Vagina (tissue), 2 donors: ENCODE data around the gene DELE1. TPM values are rescaled to one million over a fixed set of nuclear protein-coding genes. Genes with fewer than 3 reads are reported as not detected.
A peak's percentile ranks its signal among the peaks of the same experiment; 100 is the strongest.

Experiments
- DNase-seq, 2 donors: peaks; one replicate each; pipeline ENCODE4 v3.0.0-alpha.2; 2017; ENCODE audit errors: extremely low spot score in 2 of 2
- H3K27ac ChIP-seq: fragments of 200-600 bp; sonication (generic); one replicate; pipeline ENCODE4 v1.5.1; 2019
- H3K27me3 ChIP-seq: fragments of 200-600 bp; sonication (generic); one replicate; pipeline ENCODE4 v1.5.1; 2019
- H3K36me3 ChIP-seq, 2 donors: fragments of 200-600 bp; sonication (generic); one replicate each; pipeline ENCODE4 v1.5.1; 2017 to 2019
- H3K4me1 ChIP-seq: fragments of 200-600 bp; sonication (generic); one replicate; pipeline ENCODE4 v1.5.1; 2019
- H3K4me3 ChIP-seq, 2 donors: fragments of 200-600 bp; sonication (generic); 1 replicate in 1 of 2; 2 replicates in 1 of 2; pipeline ENCODE4 v1.5.1; 2016 to 2019
- H3K9me3 ChIP-seq: fragments of 200-600 bp; sonication (generic); one replicate; pipeline ENCODE4 v1.5.1; 2019
- CTCF ChIP-seq, 3 experiments: fragments of 450-650 bp in 2 of 3; fragments of 200-600 bp in 1 of 3; sonication (generic) in 1 of 3; IDR thresholded peaks; one replicate each; pipeline ENCODE4 v1.5.1; 2017 to 2019; ENCODE audit warnings: antibody characterized with exemption in 3 of 3, mild to moderate bottlenecking in 2 of 3, moderate library complexity in 2 of 3
- POLR2A ChIP-seq, 2 donors: fragments of 450-650 bp; IDR thresholded peaks; one replicate each; pipeline ENCODE4 v1.6.1; 2017; ENCODE audit warnings: antibody characterized with exemption in 2 of 2, mild to moderate bottlenecking in 2 of 2, moderate library complexity in 2 of 2
- POLR2AphosphoS5 ChIP-seq, 2 donors: sonication (generic); formaldehyde crosslinking; IDR thresholded peaks; one replicate each; pipeline ENCODE4 v1.9.0; 2017; ENCODE audit warnings: antibody characterized with exemption in 2 of 2, mild to moderate bottlenecking in 2 of 2, low read depth in 1 of 2; ENCODE audit not compliant: insufficient read depth in 1 of 2
- intact Hi-C: fragments of 100-400 bp; cut with DNase I; formaldehyde crosslinking; loops from one replicate; pipeline ENCODE4 v1.15.1; 2023
- total RNA-seq: library from RNA; depleted of rRNA; stranded (reverse); fragments of >200 nt; gene quantifications from one replicate; pipeline ENCODE4 v1.2.3, GENCODE V29; 2016

The DELE1 gene
- total RNA-seq, 1 donor from 2014 or later = 79.1 TPM

DNA sequence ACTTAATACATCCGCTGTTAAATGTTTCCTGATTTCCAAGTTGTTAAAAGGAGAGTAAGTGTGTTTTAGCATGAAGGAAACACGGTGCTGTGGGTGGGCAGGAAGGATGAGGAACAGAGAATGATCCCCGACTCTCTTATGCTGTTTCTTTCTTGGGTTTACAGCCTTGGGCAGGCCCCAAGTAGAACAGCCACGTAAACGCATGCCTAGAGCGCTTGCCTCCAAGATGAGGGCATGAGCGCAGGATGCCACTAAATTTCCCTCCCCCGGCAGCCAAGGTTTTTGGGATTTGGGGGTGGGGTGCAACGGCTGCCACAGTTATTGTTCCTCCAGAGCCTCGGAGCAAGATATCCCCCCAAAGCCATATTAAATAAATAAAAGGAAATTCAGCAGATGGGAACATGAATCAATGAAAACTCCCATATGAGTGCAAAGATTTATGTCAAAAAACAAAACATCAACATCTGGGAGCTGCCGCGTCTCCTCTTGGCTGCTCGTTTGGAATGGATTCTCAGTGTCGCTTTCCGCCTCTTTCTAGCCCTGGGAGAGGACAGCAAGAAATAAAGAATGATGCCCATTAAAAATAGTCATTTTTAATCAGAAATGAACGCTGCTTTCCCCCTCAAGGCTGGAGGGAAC is 10.0 kb upstream of the DELE1 start:
- no peak for DNase-seq
- intact Hi-C loops = no loop called here
- H3K27ac ChIP-seq = peak overlapping the region; percentile 36
- H3K27me3 ChIP-seq = no peaks in the 10 kb centered on the region
- H3K9me3 ChIP-seq = no peaks in the 10 kb centered on the region
- TF ChIP-seq POLR2AphosphoS5 (IDR thresholded peaks at IDR 0.05; ENCODE audit: insufficient read depth in 1 of 2, low read depth in 1 of 2) (no peak), POLR2A (IDR thresholded peaks at IDR 0.05) (no peak), CTCF (IDR thresholded peaks at IDR 0.05) (no peak)
- peak overlapping the region; percentile 40 to 45 for H3K4me3 ChIP-seq
- H3K36me3 ChIP-seq = no peaks in the 10 kb centered on the region
- H3K4me1 ChIP-seq = peaks cover 13% of the 10 kb centered on the region

DNA sequence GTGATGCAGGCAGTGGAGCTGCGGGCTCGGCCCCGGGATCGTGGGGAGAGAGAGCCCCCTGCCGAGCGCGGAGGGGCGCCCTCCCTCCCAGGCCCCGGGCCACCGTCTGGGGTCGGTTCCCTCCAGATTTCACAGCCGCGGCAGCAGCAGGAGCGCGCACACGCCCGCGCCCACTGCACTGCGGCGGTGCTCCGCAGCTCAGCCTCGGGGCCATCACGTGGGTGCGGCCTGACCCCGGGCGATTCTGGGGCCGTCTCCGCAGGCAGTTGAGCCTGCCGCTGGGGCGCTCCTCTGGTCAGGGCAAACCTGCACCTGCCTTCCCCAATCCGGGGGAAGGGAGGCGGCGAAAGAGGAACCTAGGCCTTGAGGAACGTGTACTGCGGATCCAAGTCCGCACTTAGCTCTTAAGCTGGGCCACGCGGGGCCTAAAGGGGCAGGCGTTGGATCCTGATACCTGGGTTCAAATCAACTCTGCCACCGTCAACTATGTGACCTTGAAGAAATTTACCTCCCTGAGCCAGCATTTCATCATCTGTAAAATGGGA is 9.4 kb upstream of the DELE1 start:
- H3K9me3 ChIP-seq = no peaks in the 10 kb centered on the region
- H3K36me3 ChIP-seq = no peaks in the 10 kb centered on the region
- H3K27me3 ChIP-seq = no peaks in the 10 kb centered on the region
- peak overlapping the region; percentile 40 to 45 for H3K4me3 ChIP-seq
- no peak for DNase-seq
- peak overlapping the region; percentile 36 for H3K27ac ChIP-seq
- TF ChIP-seq POLR2AphosphoS5 (IDR thresholded peaks at IDR 0.05; ENCODE audit: insufficient read depth in 1 of 2, low read depth in 1 of 2) = peak in 1 of 2 donors; percentile 20
- no peak for TF ChIP-seq POLR2A (IDR thresholded peaks at IDR 0.05)
- peak in 1 of 3 experiments; percentile 33 for TF ChIP-seq CTCF (IDR thresholded peaks at IDR 0.05)
- intact Hi-C loops = no loop called here
- peaks cover 13% of the 10 kb centered on the region for H3K4me1 ChIP-seq

- H3K36me3 ChIP-seq = no peaks in the 10 kb centered on the region
- no peak overlapping the region for H3K4me3 ChIP-seq
- no peaks in the 10 kb centered on the region for H3K27me3 ChIP-seq
- H3K27ac ChIP-seq = no peak overlapping the region
- peaks cover 13% of the 10 kb centered on the region for H3K4me1 ChIP-seq
- intact Hi-C loops = no loop called here
- H3K9me3 ChIP-seq = no peaks in the 10 kb centered on the region
- TF ChIP-seq CTCF (IDR thresholded peaks at IDR 0.05) (no peak), POLR2AphosphoS5 (IDR thresholded peaks at IDR 0.05; ENCODE audit: insufficient read depth in 1 of 2, low read depth in 1 of 2) (no peak), POLR2A (IDR thresholded peaks at IDR 0.05) (no peak)
- no peak for DNase-seq
These were observed 8.9 kb upstream of the DELE1 start for GRCh38 chr5:141914797-141915196.

DNA sequence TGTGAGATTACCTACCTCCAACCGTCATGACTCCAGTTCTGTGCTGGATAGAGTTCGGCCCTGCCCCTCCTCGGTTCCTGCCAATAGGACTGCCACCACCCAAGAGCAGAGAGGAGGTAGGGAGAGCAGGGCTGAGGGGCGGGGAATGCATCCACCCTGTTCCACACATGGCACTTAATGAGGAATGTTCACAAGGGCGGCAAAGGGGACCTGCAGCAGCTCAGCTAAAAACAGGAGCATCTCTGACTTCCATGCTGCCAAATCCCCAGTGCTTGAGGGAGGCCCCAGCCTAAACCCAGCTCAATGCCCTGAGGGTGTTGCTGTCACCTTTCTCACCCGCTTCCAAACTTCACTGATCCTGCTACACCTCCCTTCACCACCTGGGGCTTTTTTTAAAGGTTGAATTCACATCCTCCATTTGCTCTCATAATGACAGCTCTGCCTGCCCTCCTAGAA is 7.8 kb upstream of the DELE1 start:
- H3K27me3 ChIP-seq = no peaks in the 10 kb centered on the region
- peaks cover 13% of the 10 kb centered on the region for H3K4me1 ChIP-seq
- H3K9me3 ChIP-seq = no peaks in the 10 kb centered on the region
- intact Hi-C loops = no loop called here
- H3K27ac ChIP-seq = no peak overlapping the region
- no peaks in the 10 kb centered on the region for H3K36me3 ChIP-seq
- H3K4me3 ChIP-seq = no peak overlapping the region
- DNase-seq = no peak
- TF ChIP-seq POLR2AphosphoS5 (IDR thresholded peaks at IDR 0.05; ENCODE audit: insufficient read depth in 1 of 2, low read depth in 1 of 2) = no peak
- no peak for TF ChIP-seq POLR2A (IDR thresholded peaks at IDR 0.05)
- TF ChIP-seq CTCF (IDR thresholded peaks at IDR 0.05) = no peak

- no peak for DNase-seq
- intact Hi-C loops = no loop called here
These were observed 7.1 kb upstream of the DELE1 start for GRCh38 chr5:141916522-141916921.

More at GRCh38 chr5:141916522-141916921, 7.1 kb upstream of the DELE1 start:
- TF ChIP-seq POLR2AphosphoS5 (IDR thresholded peaks at IDR 0.05; ENCODE audit: insufficient read depth in 1 of 2, low read depth in 1 of 2) (no peak), CTCF (IDR thresholded peaks at IDR 0.05) (no peak), POLR2A (IDR thresholded peaks at IDR 0.05) (no peak)
- Histone ChIP-seq H3K4me1 (peaks cover 13% of the 10 kb centered on the region), H3K27me3 (no peaks in the 10 kb centered on the region), H3K27ac (no peak overlapping the region), H3K36me3 (no peaks in the 10 kb centered on the region), H3K9me3 (no peaks in the 10 kb centered on the region), H3K4me3 (no peak overlapping the region)
